Right atrium auricular region (tissue), 2 donors: ENCODE data around the gene CLEC12A. TPM values are rescaled to one million over a fixed set of nuclear protein-coding genes. Genes with fewer than 3 reads are reported as not detected.
"Not testable (repeated sequence)": the region's sequence is repeated elsewhere in the genome, so short reads cannot be mapped to it uniquely, and the experiment has no call there.

ENCODE experiments used
- DNase-seq: peaks from one replicate; pipeline ENCODE4 v3.0.0-alpha.2; 2019; ENCODE audit warnings: low spot score
- H3K27ac ChIP-seq, 2 donors: fragments of 200-600 bp; sonication (generic); 1 replicate in 1 of 2; 2 replicates in 1 of 2; pipeline ENCODE4 v1.5.1; 2016 to 2019
- H3K27me3 ChIP-seq, 2 donors: fragments of 200-600 bp; sonication (generic); one replicate each; pipeline versions ENCODE4 v1.5.1 to v1.6.0; 2017 to 2019
- H3K36me3 ChIP-seq: fragments of 200-600 bp; sonication (generic); one replicate; pipeline ENCODE4 v1.5.1; 2016
- H3K4me1 ChIP-seq, 2 donors: fragments of 200-600 bp; sonication (generic); one replicate each; pipeline versions ENCODE4 v1.5.1 to v1.6.0; 2017 to 2019
- H3K4me3 ChIP-seq, 2 donors: fragments of 200-600 bp; sonication (generic); 1 replicate in 1 of 2; 2 replicates in 1 of 2; pipeline ENCODE4 v1.5.1; 2017 to 2019; ENCODE audit warnings: mild to moderate bottlenecking in 1 of 2, moderate library complexity in 1 of 2
- H3K9me3 ChIP-seq, 2 donors: fragments of 200-600 bp; sonication (generic); one replicate each; pipeline ENCODE4 v1.5.1; 2019
- total RNA-seq, 2 donors: library from RNA; depleted of rRNA; stranded (reverse); fragments of >200 nt; gene quantifications; one replicate each; pipeline ENCODE4 v1.1.0, GENCODE V29; 2016
- TF ChIP-seq, protein P1 (sequence below), 2 donors: fragments of 200-600 bp; sonication (generic); IDR thresholded peaks; one replicate each; pipeline ENCODE4 v1.5.1; 2019; ENCODE audit warnings: antibody characterized with exemption in 2 of 2

Gene CLEC12A
- total RNA-seq, 2 donors from 2014 or later = 0.47 to 1.3 TPM

DNA sequence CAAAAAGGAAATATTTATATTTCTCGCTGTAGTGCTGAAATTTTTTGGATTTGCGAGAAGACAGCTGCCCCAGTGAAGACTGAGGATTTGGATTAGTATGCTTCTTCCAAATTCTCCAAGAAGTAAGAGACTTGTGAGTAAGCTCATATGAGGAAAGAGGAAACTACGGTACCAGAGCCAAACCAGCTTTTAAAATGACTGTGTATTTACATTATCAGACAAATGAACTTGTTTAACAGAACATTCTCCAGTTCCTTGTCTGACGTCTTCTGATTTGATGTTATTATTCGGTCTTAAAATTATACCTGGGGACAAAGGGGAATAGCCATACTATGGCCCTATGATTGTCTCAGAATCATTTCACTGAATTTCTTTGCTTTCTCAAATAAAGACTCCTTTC, 47.2 kb downstream of the CLEC12A start:
- DNase-seq = no peak
- H3K4me1 ChIP-seq = no peaks in the 10 kb centered on the region
- H3K27ac ChIP-seq = no peak overlapping the region
- no peaks in the 10 kb centered on the region for H3K36me3 ChIP-seq
- H3K4me3 ChIP-seq = no peak overlapping the region
- H3K27me3 ChIP-seq = no peaks in the 10 kb centered on the region
- TF ChIP-seq, protein P1, sequence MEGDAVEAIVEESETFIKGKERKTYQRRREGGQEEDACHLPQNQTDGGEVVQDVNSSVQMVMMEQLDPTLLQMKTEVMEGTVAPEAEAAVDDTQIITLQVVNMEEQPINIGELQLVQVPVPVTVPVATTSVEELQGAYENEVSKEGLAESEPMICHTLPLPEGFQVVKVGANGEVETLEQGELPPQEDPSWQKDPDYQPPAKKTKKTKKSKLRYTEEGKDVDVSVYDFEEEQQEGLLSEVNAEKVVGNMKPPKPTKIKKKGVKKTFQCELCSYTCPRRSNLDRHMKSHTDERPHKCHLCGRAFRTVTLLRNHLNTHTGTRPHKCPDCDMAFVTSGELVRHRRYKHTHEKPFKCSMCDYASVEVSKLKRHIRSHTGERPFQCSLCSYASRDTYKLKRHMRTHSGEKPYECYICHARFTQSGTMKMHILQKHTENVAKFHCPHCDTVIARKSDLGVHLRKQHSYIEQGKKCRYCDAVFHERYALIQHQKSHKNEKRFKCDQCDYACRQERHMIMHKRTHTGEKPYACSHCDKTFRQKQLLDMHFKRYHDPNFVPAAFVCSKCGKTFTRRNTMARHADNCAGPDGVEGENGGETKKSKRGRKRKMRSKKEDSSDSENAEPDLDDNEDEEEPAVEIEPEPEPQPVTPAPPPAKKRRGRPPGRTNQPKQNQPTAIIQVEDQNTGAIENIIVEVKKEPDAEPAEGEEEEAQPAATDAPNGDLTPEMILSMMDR (IDR thresholded peaks at IDR 0.05) = no peak
- H3K9me3 ChIP-seq = no peaks in the 10 kb centered on the region

DNA sequence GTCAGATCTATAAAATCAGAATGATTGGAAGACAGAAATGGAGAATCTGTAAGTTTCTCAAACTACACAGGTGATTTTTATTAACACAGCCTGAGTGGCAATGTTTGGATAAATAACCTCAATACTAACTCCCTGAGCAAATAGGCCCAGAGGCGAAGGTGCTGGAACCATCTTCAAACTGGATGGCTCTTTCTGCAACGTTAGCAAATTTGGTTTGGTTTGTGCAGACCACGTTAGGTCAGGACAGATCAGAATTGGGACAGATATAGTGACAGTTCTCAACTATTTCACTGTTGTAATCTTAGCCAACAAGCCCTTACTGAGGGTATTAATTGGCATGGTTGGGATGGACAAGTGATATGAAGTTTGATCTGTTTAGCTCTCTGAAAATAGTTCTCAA, 50.1 kb downstream of the CLEC12A start:
- no peak for DNase-seq
- Histone ChIP-seq H3K27me3 (no peaks in the 10 kb centered on the region), H3K27ac (no peak overlapping the region), H3K9me3 (no peaks in the 10 kb centered on the region), H3K4me1 (no peaks in the 10 kb centered on the region), H3K36me3 (no peaks in the 10 kb centered on the region), H3K4me3 (no peak overlapping the region)
- TF ChIP-seq, protein P1 (IDR thresholded peaks at IDR 0.05) = no peak

- no peaks in the 10 kb centered on the region for H3K27me3 ChIP-seq
- no peaks in the 10 kb centered on the region for H3K4me1 ChIP-seq
- TF ChIP-seq, protein P1 (IDR thresholded peaks at IDR 0.05) = no peak
- no peaks in the 10 kb centered on the region for H3K9me3 ChIP-seq
- H3K36me3 ChIP-seq = no peaks in the 10 kb centered on the region
- H3K4me3 ChIP-seq = no peak overlapping the region
- no peak for DNase-seq
- no peak overlapping the region for H3K27ac ChIP-seq
These were observed 54.0 kb downstream of the CLEC12A start for GRCh38 chr12:10025236-10025635.

GRCh38 chr12:10026666-10027065, 55.5 kb downstream of the CLEC12A start:
- not testable (repeated sequence) for DNase-seq, H3K4me1 ChIP-seq, H3K4me3 ChIP-seq, H3K9me3 ChIP-seq, H3K27me3 ChIP-seq, H3K27ac ChIP-seq, H3K36me3 ChIP-seq

DNA sequence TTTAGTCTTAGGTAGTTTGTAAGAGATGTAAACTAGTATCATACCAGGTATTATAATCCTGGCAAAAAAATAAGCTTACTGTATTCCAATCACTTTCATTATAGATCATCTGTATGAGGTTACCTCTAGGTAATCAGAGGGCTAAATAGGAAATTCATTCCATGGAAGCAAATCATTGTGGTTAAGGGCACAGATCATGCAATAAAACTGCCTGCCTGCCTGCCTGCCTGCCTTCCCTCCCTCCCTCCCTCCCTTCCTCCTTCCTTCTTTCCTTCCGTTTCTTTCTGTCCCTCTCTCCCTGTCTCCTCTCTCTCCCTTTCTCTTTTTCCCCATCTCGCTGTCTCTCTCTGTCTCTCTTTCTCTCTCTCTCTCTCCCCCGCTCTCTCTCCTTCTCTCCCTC, 56.1 kb downstream of the CLEC12A start:
- H3K4me1 ChIP-seq = no peaks in the 10 kb centered on the region
- H3K4me3 ChIP-seq = no peak overlapping the region
- no peak for DNase-seq
- H3K9me3 ChIP-seq = no peaks in the 10 kb centered on the region
- H3K27me3 ChIP-seq = no peaks in the 10 kb centered on the region
- H3K36me3 ChIP-seq = no peaks in the 10 kb centered on the region
- TF ChIP-seq, protein P1 (IDR thresholded peaks at IDR 0.05) = no peak
- H3K27ac ChIP-seq = no peak overlapping the region

- Histone ChIP-seq H3K4me1 (no peaks in the 10 kb centered on the region), H3K4me3 (no peak overlapping the region), H3K27ac (no peak overlapping the region), H3K9me3 (no peaks in the 10 kb centered on the region), H3K36me3 (no peaks in the 10 kb centered on the region), H3K27me3 (no peaks in the 10 kb centered on the region)
- TF ChIP-seq, protein P1 (IDR thresholded peaks at IDR 0.05) = no peak
- no peak for DNase-seq
These were observed 56.5 kb downstream of the CLEC12A start for GRCh38 chr12:10027721-10028120.
